ENCODE data around the gene USP13.

DNA sequence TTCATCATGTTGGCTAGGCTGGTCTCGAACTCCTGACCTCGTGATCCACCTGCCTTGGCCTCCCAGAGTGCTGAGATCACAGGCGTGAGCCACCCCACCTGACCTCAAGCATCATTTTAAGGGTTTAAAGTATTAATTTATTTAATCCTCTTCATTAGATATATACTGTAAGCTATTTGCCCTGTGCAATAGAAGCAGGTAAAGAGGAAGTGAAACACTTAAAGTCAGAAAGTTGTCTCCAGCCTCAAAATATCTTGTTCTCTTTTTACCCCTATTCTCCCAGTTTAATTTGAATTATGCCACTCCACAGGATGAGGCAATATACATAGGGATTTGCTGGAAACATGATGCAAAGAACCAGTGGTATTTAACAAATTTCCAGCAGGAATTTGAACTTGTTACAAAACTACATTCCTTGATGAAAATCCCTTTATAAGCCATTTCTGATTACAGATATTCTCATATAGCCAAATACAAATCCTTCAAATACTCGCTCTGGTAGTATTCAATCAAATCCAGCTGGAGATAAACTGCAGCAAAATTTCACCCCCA lies 46.2 kb upstream of the USP13 start:
- TF ChIP-seq CTCF (IDR thresholded peaks at IDR 0.05) (no peak), POLR2A (IDR thresholded peaks at IDR 0.05) (no peak)

Measured in testis (tissue), 2 donors.